Activated T-cell treated with anti-CD3 and anti-CD28 coated beads, Interleukin-2, amount 50 U/mL, for 1 hour (primary cell): Measurements from ENCODE around the gene PRF1.
A peak's percentile ranks its signal among the peaks of the same experiment; 100 is the strongest.
"Not testable (repeated sequence)": the region's sequence is repeated elsewhere in the genome, so short reads cannot be mapped to it uniquely, and the experiment has no call there.

ENCODE experiments used
- DNase-seq: peaks from one replicate; pipeline ENCODE4 v3.0.0-alpha.2; 2020

Gene PRF1

GRCh38 chr10:70592186-70592735 lies 10.3 kb downstream of the PRF1 start:
- no peak for DNase-seq

- DNase-seq, result no peak
Measured at GRCh38 chr10:70590655-70591416, 11.7 kb downstream of the PRF1 start.

DNA sequence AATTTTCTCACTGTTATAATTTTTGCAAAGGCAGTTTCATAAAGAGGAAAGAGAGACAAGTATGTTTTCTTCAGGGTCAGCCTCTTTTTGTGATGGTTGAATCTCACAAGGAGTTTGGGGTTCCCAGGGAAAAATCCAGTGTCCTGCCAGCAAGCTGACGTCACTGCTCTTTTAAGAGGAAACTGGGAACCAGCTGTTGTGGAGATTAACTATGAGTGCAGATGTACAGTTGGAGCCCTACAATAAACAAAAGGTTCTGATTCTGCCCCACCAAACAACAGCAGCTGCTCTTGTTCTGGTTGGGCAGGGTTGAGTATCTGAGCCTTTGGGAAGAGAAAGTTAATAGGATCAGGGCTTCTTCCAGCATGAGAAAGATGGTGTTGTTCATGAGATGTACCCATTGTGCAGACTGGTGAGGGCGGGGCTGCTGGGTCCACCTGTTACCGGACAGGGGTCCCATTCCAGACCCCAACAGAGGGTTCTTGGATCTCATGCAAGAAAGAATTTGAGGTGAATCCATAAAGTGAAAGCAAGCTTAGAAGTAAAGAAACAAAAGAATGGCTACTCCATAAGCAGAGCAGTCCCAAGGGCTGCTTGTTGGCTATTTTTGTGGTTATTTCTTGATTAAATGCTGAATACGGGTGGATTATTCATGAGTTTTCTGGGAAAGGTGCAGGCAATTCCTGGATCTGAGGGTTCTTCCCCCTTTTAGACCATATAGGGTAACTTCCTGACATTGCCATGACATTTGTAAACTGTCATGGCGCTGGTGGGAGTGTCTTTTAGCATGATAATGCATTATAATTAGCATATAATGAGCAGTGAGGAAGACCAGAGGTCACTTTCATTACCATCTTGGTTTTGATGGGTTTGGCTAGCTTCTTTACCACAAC lies 12.5 kb downstream of the PRF1 start:
- no peak for DNase-seq

DNA sequence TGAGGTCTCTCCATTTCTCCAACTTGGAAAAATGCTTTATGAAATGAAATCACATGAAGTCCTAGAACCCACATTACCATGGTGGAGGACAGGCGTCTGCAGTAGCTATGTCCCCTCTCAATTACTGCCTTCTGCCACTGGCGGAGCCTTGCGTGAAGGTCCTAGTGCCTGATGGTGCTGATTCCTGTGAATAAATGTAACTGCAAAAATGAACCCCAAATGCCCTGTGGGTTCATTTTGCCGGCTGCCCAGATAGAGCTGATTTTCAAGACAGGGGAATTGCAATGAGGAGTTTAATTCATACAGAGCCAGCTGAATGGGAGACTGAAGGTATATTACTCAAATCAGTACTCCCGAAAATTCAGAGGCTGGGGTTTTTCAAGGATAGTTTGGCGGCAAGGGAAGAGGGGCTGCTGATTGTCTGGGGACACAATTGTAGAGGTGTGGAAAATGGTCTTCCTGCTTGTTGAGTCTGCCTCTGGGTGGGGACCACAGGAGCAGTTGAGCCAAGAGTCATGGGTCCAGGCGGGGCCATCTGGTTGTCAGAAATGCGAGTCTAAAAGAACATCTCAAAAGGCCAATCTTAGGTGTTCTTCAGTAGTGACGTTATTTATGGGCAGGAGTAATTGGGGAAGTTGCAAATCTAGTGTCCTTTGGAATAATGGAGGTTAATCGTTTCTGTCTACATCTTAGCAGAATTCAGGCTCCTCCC lies 13.5 kb downstream of the PRF1 start:
- no peak for DNase-seq

GRCh38 chr10:70588255-70588654 lies 14.3 kb downstream of the PRF1 start:
- no peak for DNase-seq

- no peak for DNase-seq
Measured at GRCh38 chr10:70587045-70587658, 15.4 kb downstream of the PRF1 start.

DNA sequence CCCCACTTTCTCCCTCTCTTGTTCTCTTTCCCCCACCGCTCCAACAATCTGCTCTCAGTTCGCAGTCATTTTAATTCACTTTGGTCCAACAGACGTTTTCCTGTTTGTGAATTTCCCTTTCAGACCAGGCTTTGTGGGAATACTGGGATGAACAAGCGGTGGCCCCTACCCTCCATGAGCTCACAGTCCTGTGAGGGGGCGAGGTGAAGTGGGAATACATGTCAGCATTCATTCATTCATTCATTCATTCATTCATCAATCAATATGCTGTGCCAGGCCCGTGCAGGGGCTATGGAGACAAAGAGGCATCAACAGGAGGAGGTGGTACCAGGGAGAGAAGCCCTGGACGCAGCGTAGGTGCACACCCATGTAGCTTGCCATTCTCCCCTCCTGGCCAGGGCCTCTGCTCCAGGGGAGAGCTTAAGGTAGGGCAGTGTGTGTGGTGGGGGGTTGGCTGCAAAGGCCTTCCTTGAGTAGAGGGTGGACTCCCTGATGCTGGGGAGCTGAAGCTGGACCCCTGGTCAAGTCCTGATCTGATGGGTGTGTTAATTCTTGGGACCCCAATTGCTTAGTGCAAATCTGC lies 16.1 kb downstream of the PRF1 start:
- no peak for DNase-seq

- no peak for DNase-seq
Measured at GRCh38 chr10:70585578-70586169, 16.9 kb downstream of the PRF1 start.

GRCh38 chr10:70584909-70585544 lies 17.5 kb downstream of the PRF1 start:
- no peak for DNase-seq

DNA sequence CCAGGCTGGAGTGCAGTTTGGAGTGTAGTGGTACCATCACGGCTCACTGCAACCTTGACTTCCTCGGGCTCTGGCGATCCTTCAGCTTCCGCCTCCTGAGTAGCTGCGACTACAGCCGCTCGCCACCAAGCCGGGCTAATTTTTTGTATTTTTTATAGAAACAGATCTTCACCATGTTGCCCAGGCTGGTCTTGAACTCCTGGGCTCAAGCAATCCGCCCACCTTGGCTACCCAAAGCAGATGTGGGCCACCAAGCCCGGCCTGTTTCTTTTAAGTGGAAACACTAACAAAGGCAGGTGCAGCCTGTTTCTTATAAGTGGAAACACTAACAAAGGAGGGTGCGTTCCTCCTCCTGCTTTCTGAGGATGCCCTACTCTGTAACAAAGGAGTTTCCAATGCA lies 18.2 kb downstream of the PRF1 start:
- no peak for DNase-seq

DNA sequence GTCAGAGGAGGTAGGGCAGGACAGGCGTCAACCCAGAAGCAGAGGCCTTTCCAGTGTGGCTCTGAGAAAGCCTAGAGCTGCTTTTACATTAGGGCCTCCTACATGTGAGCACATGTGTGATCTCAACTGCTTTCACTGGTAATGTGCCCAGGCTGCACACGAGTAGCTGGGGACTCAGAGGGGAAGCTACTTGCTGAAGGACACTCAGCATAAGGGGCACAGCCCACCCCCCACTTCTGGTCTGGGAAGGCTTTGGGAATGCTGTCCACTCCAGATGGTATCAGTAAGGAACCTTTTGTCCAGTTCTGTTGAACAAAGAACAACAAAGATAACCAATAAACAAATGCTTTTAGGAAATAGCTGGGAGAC lies 18.9 kb downstream of the PRF1 start:
- DNase-seq, result no peak

- DNase-seq, result no peak
Measured at GRCh38 chr10:70582793-70583668, 19.5 kb downstream of the PRF1 start.

DNA sequence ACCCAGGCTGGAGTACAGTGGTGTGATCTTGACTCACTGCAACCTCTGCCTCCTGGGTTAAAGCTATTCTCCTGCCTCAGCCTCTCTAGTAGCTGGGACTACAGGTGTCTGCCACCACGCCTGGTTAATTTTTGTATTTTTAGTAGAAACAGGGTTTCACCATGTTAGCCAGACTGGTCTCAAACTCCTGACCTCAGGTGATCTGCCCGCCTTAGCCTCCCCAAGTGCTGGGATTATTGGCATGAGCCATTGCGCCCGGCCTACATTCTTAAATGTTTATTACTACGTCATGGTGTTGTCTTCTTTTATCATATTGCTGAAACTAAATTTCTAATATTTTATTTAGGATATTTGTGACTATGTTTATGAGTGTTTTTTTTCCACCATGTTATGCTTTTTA lies 21.4 kb downstream of the PRF1 start:
- not testable (repeated sequence) for DNase-seq

GRCh38 chr10:70579234-70580002 lies 23.1 kb downstream of the PRF1 start:
- DNase-seq, result no peak

GRCh38 chr10:70578371-70578947 lies 24.1 kb downstream of the PRF1 start:
- peak; percentile 44 for DNase-seq

DNA sequence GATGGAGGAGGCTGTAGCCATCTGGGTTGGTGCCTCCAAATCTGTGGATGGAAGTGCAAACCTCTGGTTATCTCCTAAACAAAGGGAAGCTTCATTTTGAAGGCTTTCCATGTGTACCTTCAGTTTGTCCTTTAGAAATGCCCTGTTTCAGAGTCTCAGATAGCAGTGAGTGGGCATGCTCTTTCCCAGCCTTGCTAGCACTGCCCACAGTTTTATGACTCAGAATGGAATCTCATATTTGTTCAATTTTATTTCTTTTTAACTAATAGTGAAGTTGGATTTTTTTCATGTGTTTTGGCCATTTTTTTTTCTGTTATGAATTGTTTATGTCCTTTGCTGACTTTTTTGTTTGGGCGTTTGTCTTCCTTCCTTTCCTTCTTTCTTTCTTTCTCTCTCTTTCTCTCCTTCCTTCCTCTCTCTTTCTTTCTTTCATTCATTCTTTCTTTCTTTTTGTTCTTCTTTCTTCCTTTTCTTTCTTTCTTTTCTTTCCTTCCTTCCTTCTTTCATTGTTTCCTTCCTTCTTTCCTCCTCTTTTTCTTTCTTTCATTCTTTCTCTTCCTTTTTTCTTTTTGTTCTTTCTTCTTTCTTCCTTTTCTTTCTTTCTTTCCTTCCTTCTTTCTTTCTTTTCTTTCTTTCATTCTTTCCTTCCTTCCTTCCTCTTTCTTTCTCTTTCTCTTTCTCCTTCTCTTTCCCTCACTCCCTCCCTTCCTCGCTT lies 25.6 kb downstream of the PRF1 start:
- no peak for DNase-seq

GRCh38 chr10:70575874-70576802 lies 26.4 kb downstream of the PRF1 start:
- DNase-seq, result no peak
